ENCODE measurements around the gene BIRC2.

The BIRC2 gene

DNA sequence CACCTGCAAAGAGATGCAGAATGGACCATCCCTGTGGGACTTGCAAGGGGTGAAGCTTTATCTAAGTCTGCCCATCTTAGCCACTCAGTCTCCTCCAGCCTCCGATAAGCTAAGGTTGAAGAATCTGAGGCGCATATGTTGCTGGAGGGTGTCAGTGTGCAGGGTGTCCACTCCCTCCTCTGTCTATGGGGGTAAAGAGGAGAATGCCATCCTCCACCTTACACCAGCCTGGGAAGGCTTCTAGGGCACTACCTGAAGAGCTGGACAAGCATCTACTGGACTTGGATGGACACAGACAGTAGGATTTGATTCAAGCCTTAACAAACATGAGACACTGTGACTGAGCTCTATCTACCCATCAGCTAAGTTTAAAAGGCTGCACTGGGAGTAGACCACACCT is 59.1 kb downstream of the BIRC2 start:
- DNase-seq = no peak

DNA sequence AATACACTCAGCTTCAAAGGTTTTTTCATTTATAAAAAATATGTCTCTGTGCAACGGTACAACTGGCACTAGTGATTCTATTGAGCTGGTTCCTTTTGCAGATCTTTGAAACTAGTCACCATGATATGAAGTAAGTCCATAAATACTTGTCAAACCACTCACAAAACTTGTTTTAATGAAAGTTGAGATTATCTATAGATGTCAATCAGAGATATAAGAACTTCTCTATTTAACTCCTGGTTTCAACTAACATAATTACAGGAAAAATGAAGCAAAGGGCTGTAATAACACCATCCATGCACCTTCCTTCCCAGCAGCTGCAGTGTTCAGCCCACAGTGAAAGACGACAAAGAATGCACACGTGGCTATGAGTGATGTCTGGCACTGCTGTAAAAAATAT is 60.9 kb downstream of the BIRC2 start:
- DNase-seq = no peak

DNA sequence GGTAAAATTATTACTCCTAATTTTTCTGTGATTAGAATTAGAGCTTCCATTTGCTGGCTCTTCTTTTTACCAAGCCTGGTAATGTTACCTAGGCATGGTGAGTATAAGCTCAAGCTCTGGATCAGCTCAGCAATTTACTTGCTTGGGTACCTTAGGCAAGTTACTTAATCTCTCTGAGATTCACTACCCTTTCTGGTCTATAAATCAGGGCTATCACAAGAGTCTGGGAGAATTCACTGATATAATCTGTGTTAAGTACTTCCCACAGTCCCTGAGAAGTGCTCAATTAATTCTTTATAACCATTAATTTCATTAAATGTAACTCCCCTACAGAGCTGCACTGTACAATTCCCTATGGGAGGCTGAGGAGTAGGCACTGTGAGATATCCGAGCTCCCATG is 61.3 kb downstream of the BIRC2 start:
- DNase-seq = no peak

DNA sequence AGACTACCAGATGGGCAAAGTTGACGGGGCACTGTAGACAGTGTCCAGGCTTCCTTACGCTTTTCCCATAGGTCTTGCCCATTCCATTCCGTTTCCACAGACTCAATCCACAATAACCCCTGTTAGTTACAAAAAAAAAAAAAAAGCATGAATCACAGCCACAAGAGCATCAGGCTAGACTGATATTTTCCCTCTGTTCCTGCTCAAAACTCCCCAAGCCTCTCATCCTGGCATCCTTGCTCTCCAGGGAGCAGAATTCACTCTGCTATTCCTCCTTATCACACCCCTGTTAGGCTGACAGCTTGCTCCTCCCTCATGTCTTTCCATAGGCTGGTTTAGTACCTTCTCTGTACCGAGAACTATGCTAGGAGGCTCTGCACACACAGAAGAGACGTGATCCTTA is 63.4 kb downstream of the BIRC2 start:
- DNase-seq = no peak

DNA sequence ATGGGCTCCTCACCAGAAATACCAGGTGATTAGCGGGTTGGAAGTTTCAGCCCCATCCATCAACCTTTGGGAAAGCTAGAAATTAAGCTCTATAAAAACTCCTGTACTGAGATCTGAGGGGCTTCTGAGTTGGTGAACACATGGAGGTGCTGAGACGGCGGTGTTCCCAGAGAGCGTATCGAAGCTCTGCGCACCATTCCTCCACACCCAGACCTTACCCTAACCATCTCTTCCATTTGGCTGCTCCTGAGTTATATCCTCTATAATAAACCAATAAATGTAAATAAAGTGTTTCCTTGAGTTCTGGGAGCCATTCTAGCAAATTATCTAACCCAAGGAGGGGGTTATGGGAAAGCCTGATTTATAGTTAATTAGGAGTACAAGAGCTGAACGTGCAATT is 64.1 kb downstream of the BIRC2 start:
- no peak for DNase-seq

DNA sequence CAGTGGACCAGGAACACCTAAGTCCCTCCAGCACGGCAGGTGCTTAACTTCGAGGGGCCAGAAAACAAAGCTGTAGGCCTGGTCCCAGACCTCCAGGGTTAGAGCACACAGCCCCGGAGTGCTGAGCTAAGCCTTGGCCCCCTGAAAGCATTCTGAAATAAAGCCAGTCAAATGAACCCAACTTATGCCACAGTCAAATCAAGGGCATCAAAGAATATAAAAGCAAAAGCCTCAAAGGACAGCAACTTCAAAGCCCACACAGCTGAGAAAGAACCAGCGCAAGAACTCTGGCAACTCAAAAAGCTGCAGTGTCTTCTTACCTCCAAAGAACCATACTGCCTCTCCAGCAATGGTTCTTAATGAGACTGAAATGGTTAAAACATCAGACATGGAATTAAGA is 66.5 kb downstream of the BIRC2 start:
- no peak for DNase-seq

DNA sequence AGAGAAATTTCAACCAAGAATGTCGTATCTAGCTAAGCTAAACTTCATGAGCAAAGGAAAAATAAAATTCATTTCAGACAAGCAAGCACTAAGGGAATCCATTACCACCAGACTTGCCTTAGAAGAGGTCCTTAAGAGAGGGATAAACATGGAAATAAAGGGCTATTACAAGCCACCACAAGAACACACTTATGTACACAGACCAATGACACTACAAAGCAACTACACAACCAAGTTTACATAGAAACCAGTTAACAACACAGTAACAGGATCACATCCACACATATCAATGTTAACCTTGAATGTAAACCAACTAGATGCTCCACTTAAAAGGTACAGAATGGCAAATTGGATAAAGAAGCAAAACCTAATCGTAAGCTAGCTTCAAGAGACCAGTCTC is 67.5 kb downstream of the BIRC2 start:
- no peak for DNase-seq

DNA sequence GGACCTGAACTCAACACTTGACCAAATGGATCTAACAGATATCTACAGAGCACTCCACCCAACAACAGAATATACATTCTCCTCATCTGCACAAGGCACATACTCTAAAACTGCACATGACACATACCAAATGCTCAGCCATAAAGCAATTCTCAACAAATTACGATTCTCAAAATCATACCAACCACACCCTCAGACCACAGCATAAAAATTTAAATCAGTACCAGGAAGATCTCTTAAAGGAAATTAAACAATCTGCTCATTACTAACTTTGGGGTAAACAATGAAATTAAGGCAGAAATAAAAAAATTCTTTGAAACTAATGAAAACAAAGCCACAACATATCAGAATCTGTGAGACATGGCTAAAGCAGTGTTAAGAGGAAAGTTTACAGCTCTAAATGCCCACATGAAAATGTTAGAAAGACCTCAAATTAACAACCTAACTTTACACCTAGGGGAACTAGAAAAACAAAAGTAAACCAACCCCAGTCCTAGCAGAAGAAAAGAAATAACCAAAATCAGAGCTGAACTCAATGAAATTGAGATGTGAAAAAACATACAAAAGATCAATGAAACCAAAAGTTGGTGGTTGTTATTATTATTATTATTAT is 68.4 kb downstream of the BIRC2 start:
- no peak for DNase-seq

DNA sequence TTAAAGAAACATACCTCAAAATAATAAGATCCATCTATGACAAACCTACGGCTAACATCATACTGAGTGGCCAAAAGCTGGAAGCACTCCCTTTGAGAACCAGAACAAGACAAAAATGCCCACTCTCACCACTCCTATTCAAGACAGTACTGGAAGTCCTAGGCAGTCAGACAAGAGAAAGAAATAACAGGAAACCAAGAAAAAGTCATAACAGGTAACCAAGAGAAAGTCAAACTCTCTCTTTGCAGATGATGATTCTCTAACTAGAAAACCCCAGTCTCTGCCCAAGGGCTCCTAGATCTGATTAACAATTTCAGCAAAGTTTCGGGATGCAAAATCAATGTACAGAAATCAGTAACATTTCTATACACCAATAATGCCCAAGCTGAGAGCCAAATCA is 70.0 kb downstream of the BIRC2 start:
- DNase-seq = no peak

DNA sequence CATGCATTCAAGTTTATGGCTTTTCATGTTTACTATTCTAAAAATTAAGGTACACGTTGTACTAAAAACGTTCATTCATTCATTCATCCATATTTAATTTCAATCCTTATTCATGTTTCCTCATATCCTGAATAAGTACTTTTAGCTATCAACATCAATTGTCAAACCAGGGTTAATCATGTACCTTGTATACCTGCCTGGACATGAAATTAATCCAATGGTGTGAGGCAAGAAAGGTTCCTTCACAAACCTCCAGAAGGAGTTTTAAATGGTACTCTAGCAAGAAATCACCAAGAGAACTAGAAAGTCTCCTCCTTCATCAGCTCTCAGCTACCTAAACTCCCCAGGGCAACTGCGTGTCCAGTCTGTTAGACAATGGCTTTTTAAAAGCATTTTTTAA is 72.2 kb downstream of the BIRC2 start:
- DNase-seq = no peak

DNA sequence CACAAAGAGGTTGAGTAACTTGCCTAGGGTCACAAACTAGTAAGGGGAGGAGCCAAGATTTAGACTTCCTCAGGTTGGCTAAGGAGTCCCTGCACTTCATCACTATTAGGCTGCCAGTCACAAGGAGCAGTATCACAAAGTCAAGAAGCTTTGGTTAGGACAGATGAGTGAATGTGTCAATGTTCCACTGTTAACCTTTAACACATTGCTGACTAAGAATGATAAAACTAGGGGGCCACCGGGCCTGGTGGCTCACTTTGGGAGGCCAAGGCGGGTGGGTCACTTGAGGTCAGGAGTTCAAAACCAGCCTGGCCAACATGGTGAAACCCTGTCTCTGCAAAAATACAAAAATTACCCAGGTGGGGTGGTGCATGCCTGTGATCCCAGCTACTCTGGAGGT is 73.5 kb downstream of the BIRC2 start:
- DNase-seq = peak; percentile 27

DNA sequence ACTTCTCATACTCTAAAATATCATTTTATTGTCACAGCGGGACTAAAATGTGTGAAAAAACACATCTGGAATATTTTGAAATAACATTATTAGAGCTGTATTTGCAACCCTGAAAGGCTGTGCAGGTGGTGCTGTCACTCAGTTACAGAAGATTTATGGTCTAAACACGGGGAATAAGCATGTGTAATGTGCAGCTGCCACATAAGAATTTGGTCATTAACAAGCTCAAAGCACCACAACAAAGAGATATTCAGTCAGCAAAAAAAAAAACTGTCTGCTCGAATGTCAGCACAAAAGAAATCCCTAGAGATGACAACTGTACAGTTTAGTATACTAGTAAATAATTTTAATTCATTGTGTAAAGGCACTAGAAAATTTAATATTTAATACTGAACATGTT is 74.2 kb downstream of the BIRC2 start:
- DNase-seq = no peak

DNA sequence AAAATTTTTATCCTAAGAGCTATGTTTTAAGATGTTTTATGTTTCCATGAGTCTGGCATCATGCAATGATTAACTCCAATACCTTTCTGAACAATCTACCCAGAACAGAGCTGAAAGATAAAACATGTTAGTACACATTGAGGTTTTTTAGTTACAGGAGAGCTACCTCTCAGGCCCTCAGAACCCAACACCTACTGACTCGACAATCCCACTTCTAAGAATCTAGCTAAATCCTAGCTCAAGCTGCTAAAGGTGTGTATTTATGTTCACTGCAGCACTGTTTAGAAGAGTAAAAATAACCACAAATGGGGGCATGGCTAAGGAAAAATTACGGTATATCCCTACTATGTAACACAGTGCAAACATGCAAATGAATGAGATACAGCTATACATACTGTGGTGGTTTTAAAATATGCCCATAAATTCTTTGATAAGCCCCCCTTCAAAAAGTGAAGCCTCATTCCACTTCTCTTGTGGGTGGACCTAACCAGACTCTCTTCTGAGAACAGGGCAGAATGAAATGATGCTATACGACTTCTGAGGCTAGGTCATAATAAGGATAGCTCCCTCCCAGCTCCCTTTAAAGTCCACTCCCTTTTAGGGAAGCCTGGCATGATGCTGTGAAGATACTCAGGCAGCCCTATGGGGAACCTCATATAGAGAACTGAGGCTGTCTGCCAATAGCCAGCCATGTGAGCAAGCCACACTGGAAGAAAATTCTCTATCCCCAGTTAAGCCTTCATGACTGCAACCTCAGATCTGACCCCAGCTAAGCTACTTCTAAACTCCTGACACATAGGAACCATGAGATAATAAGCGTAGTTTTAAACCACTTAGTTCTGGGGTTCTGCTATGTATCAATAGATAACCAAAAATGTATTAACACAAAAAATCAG is 76.1 kb downstream of the BIRC2 start:
- DNase-seq = no peak

DNA sequence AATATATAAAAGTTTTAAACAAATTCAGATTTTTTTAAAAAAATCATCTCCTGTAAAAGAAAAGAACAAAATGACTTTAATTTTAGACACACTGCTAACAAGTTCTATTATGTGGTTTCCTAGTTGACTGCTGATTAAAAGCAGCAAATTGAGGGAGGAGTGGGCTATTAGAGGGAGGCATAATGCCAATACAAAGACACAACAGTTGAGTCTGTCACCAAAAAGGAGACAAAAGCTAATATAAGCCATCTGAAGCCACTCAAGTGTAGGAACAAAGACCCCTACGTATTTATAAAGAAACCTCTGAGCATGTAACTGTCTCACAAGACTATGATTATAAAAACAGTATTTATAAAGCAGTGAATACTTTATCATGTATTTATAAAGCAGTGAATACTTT is 76.9 kb downstream of the BIRC2 start:
- DNase-seq = no peak

DNA sequence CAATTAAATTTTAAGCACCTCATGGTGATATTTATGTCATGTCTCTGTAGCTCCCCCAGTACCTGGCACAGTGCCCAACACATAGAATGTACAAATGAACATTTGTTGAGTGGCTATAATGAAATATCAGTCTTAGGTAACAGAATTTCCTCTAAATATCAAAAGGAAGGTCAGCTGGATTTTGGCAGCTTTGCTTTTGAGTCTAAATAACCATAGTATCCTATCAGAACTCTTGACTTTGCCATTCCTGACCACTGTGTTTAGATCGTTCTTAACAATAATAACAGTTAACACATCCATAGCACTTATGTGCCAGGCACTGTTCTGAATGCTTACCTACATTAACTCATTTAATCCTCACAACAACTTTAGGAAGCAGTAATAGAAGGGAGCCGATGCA is 79.0 kb downstream of the BIRC2 start:
- DNase-seq = no peak

DNA sequence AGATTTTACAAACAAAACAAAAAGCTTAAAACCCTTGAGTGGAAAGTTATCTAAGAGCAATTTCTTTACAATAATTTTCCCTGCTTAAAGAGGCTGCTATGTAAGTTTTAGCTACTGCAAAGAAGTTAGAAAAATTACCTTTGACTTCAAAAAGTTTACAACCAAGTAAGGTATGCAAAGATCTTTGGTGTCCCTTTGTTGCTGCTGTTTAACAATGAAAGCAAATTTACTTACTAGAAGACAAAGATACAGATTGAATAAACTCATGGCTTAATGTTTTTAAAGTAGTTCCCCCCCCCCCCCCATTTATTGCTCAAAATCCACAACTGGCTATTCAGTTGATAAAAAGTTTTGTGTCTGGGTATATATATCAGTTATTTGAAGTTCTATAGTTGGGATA is 79.6 kb downstream of the BIRC2 start:
- DNase-seq = no peak

DNA sequence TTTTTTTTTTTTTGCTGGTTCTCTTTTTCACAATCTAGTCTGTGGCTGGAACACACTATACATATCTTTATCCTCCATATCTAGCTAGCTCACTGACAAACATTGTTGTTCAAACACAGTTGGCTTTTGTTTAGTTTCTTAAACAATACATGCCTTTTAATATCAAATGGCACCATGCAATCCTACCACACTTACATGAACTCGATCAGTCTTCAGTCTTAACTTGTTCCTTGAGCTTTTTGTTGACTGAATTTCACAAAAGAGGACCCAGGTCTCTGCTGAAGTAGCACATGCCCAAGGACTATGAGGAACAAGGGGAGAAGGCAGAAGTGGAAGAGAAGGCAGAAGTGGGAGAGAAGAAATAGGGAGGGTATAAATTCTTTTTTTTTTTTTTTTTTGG is 80.1 kb downstream of the BIRC2 start:
- no peak for DNase-seq
